Adipocyte (in vitro differentiated cells): Measurements from ENCODE around the gene CD160.
"Not testable (repeated sequence)": the region's sequence is repeated elsewhere in the genome, so short reads cannot be mapped to it uniquely, and the experiment has no call there.

Source experiments
- DNase-seq: peaks from one replicate; pipeline ENCODE4 v3.0.0-alpha.2; 2015; ENCODE audit warnings: low read depth
- H3K27me3 ChIP-seq: replicated peaks from 2 replicates; pipeline ENCODE4 v1.7.0; 2013; ENCODE audit warnings: mild to moderate bottlenecking, low read length, moderate library complexity; ENCODE audit not compliant: control insufficient read depth, insufficient read depth
- H3K36me3 ChIP-seq: 2 replicates; pipeline ENCODE4 v1.7.0; 2013; ENCODE audit warnings: low read length, mild to moderate bottlenecking, moderate library complexity; ENCODE audit not compliant: control insufficient read depth, insufficient read depth, severe bottlenecking
- H3K4me1 ChIP-seq: 2 replicates; pipeline ENCODE4 v1.7.0; 2013; ENCODE audit warnings: mild to moderate bottlenecking, low read length, moderate library complexity; ENCODE audit not compliant: control insufficient read depth, insufficient read depth
- H3K4me3 ChIP-seq: 2 replicates; pipeline ENCODE4 v1.7.0; 2013; ENCODE audit warnings: mild to moderate bottlenecking, low read length, moderate library complexity
- H3K9ac ChIP-seq: 2 replicates; pipeline ENCODE4 v1.7.0; 2013; ENCODE audit warnings: mild to moderate bottlenecking, low read length, moderate library complexity
- H3K9me3 ChIP-seq: 2 replicates; pipeline ENCODE4 v1.7.0; 2013; ENCODE audit warnings: mild to moderate bottlenecking, low read length, moderate library complexity; ENCODE audit not compliant: control insufficient read depth

CD160 gene

DNA sequence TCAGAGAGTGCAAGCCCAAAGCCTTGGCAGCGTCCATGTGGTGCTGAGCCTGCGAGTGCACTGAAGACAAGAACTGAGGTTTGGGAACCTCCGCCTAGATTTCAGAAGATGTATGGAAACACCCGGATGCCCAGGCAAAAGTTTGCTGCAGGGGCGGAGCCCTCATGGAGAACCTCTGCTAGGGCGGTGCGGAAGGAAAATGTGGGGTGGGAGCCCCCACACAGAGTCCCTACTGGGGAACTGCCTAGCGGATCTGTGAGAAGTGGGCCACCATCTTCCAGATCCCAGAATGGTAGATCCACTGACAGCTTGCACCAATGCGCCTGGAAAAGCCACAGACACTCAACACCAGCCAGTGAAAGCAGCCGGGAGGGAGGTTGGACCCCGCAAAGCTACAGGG is 42.2 kb downstream of the CD160 start:
- not testable (repeated sequence) for H3K4me3 ChIP-seq, H3K9me3 ChIP-seq, H3K27me3 ChIP-seq

GRCh38 chr1:145762001-145762400 is 42.7 kb downstream of the CD160 start:
- H3K36me3 ChIP-seq: peaks cover 25% of the 10 kb centered on the region
- H3K4me3 ChIP-seq, H3K4me1 ChIP-seq, H3K27me3 ChIP-seq, H3K9ac ChIP-seq, H3K9me3 ChIP-seq, DNase-seq: not testable (repeated sequence)

More for the DNA sequence above, 42.2 kb downstream of the CD160 start:
- not testable (repeated sequence) for DNase-seq, H3K9ac ChIP-seq, H3K4me1 ChIP-seq
- peaks cover 25% of the 10 kb centered on the region for H3K36me3 ChIP-seq

DNA sequence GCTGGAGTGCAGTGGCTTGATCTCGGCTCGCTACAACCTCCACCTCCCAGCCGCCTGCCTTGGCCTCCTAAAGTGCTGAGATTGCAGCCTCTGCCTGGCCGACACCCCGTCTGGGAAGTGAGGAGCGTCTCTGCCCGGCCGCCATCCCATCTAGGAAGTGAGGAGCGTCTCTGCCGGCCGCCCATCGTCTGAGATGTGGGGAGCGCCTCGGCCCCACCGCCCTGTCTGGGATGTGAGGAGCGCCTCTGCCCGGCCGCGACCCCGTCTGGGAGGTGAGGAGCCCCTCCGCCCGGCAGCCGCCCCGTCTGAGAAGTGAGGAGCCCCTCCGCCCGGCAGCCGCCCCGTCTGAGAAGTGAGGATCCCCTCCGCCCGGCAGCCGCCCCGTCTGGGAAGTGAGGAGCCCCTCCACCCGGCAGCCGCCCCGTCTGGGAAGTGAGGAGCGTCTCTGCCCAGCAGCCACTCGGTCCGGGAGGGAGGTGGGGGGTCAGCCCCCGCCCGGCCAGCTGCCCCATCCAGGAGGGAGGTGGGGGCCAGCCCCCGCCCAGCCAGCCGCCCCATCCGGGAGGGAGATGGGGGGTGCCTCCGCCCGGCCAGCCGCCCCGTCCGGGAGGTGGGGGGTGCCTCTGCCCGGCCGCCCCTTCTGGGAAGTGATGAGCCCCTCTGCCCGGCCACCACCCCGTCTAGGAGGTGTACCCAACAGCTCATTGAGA is 45.1 kb downstream of the CD160 start:
- H3K9me3 ChIP-seq, H3K9ac ChIP-seq, H3K27me3 ChIP-seq, H3K4me3 ChIP-seq, DNase-seq, H3K4me1 ChIP-seq: not testable (repeated sequence)
- peaks cover 18% of the 10 kb centered on the region for H3K36me3 ChIP-seq

GRCh38 chr1:145765127-145765526 is 45.8 kb downstream of the CD160 start:
- DNase-seq, H3K9ac ChIP-seq, H3K4me1 ChIP-seq, H3K27me3 ChIP-seq, H3K9me3 ChIP-seq, H3K4me3 ChIP-seq: not testable (repeated sequence)
- H3K36me3 ChIP-seq: peaks cover 25% of the 10 kb centered on the region

GRCh38 chr1:145765585-145766360 is 46.5 kb downstream of the CD160 start:
- not testable (repeated sequence) for H3K9me3 ChIP-seq, H3K4me1 ChIP-seq, H3K4me3 ChIP-seq, H3K27me3 ChIP-seq, DNase-seq
- peaks cover 28% of the 10 kb centered on the region for H3K36me3 ChIP-seq
- peak overlapping the region; percentile 49 for H3K9ac ChIP-seq

DNA sequence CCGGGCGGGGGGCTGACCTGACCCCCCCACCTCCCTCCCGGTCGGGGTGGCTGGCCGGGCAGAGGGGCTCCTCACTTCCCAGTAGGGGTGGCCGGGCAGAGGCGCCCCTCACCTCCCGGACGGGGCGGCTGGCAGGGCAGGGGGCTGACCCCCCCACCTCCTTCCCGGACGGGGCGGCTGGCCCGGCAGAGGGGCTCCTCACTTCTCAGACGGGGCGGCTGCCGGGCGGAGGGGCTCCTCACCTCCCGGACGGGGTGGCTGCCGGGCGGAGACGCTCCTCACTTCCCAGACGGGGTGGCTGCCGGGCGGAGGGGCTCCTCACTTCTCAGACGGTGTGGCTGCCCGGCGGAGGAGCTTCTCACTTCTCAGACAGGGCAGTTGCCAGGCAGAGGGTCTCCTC is 47.6 kb downstream of the CD160 start:
- not testable (repeated sequence) for H3K4me1 ChIP-seq, H3K9me3 ChIP-seq, DNase-seq, H3K9ac ChIP-seq, H3K4me3 ChIP-seq, H3K27me3 ChIP-seq
- H3K36me3 ChIP-seq: peaks cover 29% of the 10 kb centered on the region

GRCh38 chr1:145768004-145768403 is 48.7 kb downstream of the CD160 start:
- H3K36me3 ChIP-seq: peaks cover 39% of the 10 kb centered on the region
- H3K9me3 ChIP-seq, H3K27me3 ChIP-seq, H3K4me1 ChIP-seq, H3K9ac ChIP-seq, DNase-seq, H3K4me3 ChIP-seq: not testable (repeated sequence)

DNA sequence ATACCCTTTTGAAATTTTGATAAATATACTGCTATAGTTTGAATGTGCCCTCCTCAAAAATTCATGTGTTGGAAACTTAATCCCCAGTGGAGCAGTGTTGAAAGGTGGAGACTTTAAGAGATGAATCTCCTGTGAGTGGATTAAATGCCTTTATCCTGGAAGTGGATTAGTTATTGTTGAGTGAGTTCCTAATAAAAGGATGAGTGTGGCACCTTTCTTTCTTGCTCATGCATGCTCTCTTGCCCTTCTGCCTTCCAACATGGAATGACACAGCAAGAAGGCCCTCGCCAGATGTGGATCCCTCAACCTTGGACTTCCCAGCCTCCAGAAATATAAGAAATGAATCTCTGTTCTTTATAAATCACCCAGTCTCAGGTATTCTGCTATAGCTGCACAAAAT is 51.8 kb downstream of the CD160 start:
- Histone ChIP-seq H3K9me3 (no peaks in the 10 kb centered on the region), H3K4me3 (no peak overlapping the region), H3K4me1 (no peaks in the 10 kb centered on the region), H3K36me3 (peaks cover 46% of the 10 kb centered on the region), H3K27me3 (no peaks in the 10 kb centered on the region), H3K9ac (no peak overlapping the region)
- DNase-seq: no peak

DNA sequence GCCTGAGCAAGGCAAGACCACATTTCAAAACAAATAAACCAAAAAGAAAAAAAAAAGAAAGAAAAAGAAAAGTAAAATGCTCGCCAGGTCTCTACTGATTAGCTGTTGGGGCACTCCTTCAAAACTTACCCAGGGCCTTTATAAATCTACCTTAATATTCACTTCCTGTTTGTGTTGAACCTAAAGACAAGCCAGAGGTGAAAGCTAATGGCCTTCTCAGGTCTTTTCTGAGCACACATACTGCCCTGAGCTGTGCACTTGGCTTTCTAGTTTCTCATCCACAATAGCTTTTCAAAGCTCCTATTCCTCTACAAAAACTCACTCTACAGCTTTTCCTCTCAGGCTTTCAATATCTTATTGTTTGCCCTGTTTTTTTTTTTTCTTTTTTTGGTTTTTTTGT is 54.1 kb downstream of the CD160 start:
- Histone ChIP-seq H3K4me3 (no peak overlapping the region), H3K36me3 (peaks cover 46% of the 10 kb centered on the region), H3K9ac (no peak overlapping the region), H3K27me3 (no peaks in the 10 kb centered on the region), H3K9me3 (no peaks in the 10 kb centered on the region), H3K4me1 (peaks cover 11% of the 10 kb centered on the region)
- no peak for DNase-seq

GRCh38 chr1:145777357-145778145 is 58.3 kb downstream of the CD160 start:
- peaks cover 24% of the 10 kb centered on the region for H3K4me1 ChIP-seq
- H3K9ac ChIP-seq: peak overlapping the region; percentile 17
- H3K27me3 ChIP-seq: no peaks in the 10 kb centered on the region
- peaks cover 17% of the 10 kb centered on the region for H3K36me3 ChIP-seq
- no peaks in the 10 kb centered on the region for H3K9me3 ChIP-seq
- no peak for DNase-seq
- H3K4me3 ChIP-seq: no peak overlapping the region

- peak overlapping the region; percentile 17 for H3K9ac ChIP-seq
- no peak overlapping the region for H3K4me3 ChIP-seq
- peaks cover 30% of the 10 kb centered on the region for H3K4me1 ChIP-seq
- peak; percentile 22 for DNase-seq
- no peaks in the 10 kb centered on the region for H3K9me3 ChIP-seq
- H3K27me3 ChIP-seq: no peaks in the 10 kb centered on the region
- H3K36me3 ChIP-seq: peaks cover 11% of the 10 kb centered on the region
Measured at GRCh38 chr1:145778146-145778540, 58.8 kb downstream of the CD160 start.
